Glomerular visceral epithelial cell (primary cell): ENCODE data around the gene COL9A3.

Experiments used
- DNase-seq: peaks from one replicate; pipeline ENCODE4 v3.0.0-alpha.2; 2016; ENCODE audit errors: extremely low spot score

Gene COL9A3

DNA sequence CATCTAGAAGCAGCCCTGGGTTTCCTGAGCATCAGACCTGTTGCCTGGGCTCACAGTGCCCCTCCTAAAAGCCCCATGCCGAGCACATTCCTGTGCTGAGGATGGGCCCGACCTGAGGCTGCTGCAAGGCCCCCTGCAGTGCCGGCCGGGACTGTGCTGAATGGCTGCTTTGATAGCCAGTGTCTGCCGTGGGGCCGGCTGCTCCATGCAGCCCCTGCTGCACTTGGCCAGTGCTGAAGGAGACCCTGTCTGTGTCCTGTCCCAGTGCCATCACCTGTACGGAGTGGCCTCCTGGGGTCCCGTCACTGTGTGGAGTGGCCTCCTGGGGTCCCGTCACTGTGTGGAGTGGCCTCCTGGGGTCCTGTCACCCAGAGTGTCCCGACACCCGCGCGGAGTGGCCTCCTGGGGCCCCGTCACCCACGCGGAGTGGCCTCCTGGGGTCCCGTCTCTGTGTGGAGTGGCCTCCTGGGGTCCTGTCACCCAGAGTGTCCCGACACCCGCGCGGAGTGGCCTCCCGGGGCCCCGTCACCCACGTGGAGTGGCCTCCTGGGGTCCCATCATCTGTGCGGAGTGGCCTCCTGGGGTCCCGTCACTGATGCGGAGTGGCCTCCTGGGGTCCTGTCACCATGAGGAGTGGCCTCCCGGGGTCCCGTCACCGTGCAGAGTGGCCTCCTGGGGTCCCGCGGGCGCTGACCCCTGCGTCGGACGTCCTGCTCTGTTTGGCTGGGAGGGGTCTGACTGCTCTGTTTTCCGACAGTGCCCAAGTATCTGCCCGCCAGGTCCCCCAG is 7.0 kb downstream of the COL9A3 start:
- DNase-seq: no peak

GRCh38 chr20:62824476-62825332 is 7.9 kb downstream of the COL9A3 start:
- peak; percentile 59 for DNase-seq

DNA sequence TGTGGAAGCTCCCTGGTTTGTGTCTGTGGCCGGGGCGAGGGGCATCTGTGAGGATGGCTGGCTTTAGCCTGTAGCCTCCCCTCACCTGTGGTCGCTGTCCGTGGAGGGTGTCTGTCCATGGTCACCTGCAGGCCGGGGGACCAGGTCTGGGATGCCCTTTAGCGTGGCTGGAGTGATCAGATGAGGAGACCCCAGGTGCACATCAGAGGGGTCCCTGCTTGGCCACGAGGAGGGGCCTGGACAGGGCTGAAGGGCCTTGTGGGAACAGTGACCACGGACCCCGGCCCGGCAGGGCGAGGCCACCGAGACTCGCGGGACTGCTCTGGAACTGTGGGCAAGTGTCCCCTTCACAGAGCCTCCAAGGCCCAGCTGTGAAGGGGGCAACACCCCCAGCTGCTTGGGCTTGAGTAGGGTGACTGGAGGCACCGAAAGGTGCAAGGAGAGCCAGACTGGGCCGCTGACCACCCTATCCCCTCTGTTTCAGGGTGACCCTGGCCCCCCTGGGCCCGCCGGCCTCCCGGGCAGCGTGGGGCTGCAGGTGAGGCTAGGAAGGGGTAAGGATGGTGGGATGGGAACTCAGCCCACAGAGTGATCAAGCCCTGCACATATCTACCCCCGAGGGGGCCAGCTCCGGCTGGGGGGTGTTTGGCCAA is 8.6 kb downstream of the COL9A3 start:
- no peak for DNase-seq

- no peak for DNase-seq
Measured at GRCh38 chr20:62825986-62826645, 9.3 kb downstream of the COL9A3 start.

GRCh38 chr20:62826646-62827310 is 9.9 kb downstream of the COL9A3 start:
- no peak for DNase-seq

GRCh38 chr20:62827311-62828038 is 10.6 kb downstream of the COL9A3 start:
- no peak for DNase-seq

- DNase-seq: no peak
Measured at GRCh38 chr20:62828051-62828450, 11.2 kb downstream of the COL9A3 start.

GRCh38 chr20:62828511-62829230 is 11.8 kb downstream of the COL9A3 start:
- no peak for DNase-seq

GRCh38 chr20:62829231-62830230 is 12.7 kb downstream of the COL9A3 start:
- DNase-seq: no peak

DNA sequence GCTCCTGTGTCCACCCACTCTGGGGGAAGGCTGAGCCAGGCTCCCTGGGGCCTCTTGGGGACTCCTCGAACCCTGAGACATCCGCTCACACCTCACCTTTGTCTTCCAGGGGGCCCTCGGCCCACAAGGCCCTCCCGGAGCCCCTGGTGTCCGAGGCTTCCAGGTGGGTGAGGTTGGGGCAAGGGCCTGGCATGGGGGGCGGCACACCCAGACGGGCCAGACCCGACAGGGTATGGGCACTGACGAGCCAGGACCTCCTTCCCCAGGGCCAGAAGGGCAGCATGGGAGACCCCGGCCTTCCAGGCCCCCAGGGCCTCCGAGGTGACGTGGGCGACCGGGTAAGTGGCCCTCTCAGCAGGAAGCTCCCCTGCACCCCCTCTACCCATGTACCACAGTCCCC is 13.4 kb downstream of the COL9A3 start:
- no peak for DNase-seq

DNA sequence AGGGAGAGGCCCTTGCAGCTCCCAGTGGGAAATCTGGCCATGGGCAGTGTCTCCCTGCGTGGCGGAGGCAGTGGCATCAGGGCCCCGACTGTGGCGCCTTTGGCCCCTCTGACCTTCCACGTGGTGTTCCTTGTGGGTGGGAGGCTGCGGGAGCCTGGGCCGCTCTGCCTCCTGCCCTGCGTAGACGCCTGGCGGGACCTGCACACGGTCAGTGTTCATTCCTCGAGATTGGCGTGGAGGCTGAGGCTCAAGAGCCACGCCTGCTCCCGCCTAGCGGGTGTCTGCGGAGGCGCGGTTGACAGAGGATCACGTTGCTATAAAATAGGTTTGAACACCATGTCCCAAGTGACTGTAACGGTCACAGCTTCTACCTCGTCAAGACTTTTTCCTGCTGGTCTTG is 14.0 kb downstream of the COL9A3 start:
- DNase-seq: no peak

DNA sequence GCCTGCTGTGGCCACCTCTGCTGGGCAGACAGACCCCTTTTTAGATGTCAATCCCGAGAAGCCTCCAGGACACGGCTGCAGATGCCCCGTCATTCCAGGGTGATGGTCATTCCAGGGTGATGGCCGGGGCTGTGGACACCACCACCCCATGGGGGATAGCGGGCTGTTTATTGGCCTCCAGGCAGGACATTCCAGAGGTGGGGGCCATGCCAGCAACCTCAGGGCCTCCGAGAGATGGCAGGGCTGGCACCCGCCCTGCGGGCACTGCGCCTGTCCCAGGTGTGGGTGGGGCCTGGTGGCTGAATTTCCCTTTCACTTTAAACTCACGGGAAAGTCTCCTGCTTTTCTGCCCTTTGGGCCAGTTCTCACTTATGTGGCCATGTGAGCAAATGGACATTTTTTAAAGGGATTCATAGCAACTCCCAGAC is 14.5 kb downstream of the COL9A3 start:
- no peak for DNase-seq

DNA sequence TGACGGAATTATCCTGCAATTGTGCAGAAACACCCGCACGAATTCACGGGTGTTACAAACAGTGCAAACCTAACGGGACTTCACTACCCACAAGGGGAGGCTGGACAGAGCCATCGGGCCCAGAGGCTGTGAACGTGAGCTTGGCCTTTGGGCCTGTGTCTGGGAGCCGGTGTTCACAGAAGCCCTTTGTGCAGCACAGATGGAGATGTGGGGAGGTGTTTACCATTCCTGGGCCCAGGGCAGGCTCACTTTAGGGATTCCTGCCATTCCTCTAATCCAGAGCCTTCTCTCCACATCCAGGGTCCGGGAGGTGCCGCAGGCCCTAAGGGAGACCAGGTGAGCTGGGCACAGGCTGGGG is 15.0 kb downstream of the COL9A3 start:
- DNase-seq: no peak

- no peak for DNase-seq
Measured at GRCh38 chr20:62832212-62832922, 15.5 kb downstream of the COL9A3 start.

DNA sequence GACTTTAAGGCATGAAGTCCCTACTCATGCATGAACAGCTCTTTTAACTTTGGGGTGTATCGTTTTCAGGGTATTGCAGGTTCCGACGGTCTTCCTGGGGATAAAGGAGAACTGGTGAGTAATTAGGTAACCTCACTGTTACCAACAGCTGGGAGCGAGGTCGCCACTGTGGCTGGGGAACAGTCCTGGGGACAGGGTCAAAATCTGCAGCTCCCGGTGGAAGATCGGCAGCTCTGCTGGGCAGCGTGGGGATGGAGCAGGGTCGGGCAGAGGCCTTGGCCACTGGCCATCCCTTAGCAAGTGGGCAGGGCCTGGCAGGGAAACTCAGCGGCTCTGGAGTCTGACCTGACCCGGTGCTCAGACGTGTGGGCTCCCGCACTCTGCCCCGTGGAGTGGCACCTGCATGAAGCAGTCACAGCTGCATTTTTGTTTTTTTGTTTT is 16.1 kb downstream of the COL9A3 start:
- DNase-seq: no peak

DNA sequence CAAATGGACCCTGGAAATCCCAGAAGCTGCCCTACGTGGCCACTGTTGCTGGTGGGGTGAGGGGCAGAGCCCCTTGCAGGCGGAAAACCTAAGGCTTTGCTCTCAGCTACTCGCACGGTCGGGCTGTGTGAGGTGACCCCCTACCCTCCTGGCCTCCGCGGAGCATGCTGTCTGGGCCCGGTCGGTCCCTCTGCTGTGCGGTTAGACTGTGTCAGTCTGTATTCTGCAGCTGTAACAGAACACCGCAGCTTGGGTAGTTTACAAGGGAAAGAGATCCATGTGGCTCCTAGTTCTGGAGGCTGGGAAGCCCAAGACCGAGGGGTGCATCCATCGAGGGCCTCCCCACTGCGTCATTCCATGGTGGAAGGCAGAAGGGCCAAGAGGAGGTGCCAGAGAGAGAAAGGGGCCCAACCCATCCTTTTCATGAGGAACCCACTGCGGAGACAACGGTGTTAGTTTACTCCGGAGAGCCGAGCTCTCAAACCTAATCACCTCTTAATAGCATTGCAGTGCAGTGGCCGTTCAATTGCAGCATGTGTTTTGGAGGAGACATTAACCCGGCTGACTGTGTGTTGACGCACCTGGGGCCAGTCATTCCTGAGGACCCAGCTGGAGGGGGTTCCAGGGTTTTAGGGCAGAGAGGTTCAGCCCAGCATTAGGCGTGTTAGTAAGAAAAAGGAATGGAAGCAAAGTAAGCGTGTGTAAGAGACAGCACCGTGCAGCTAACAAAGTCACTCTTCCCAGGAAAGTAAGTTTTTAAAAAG is 18.3 kb downstream of the COL9A3 start:
- DNase-seq: no peak
